GM18873 (cell line): ENCODE measurements around the gene EGR4.

Experiments used
- ATAC-seq: cut with Tn5 transposase; IDR thresholded peaks from one replicate; pipeline ENCODE4 v1.9.1; 2021; ENCODE audit warnings: mild to moderate bottlenecking, moderate library complexity, moderate number of reproducible peaks; ENCODE audit not compliant: unreplicated experiment, low FRiP score

EGR4 gene

GRCh38 chr2:73293534-73294171 is at the start of gene EGR4:
TSS of gene EGR4 (minus strand) at chr2:73293548. CDS start at chr2:73293317, 231 bp downstream.
- ATAC-seq = peak; percentile 85

- ATAC-seq = no peak
Observed at GRCh38 chr2:73341039-73341438, 47.7 kb upstream of the EGR4 start.

- ATAC-seq = no peak
Observed at GRCh38 chr2:73339201-73339600, 45.9 kb upstream of the EGR4 start.

- no peak for ATAC-seq
Observed at GRCh38 chr2:73337828-73338227, 44.5 kb upstream of the EGR4 start.

GRCh38 chr2:73334620-73335019 is 41.3 kb upstream of the EGR4 start:
- ATAC-seq = no peak

GRCh38 chr2:73334045-73334444 is 40.7 kb upstream of the EGR4 start:
- no peak for ATAC-seq

GRCh38 chr2:73333564-73333963 is 40.2 kb upstream of the EGR4 start:
- ATAC-seq = no peak

- ATAC-seq = no peak
Observed at GRCh38 chr2:73324126-73324725, 30.9 kb upstream of the EGR4 start.

GRCh38 chr2:73323551-73323950 is 30.2 kb upstream of the EGR4 start:
- no peak for ATAC-seq

GRCh38 chr2:73314441-73314840 is 21.1 kb upstream of the EGR4 start:
- no peak for ATAC-seq

- no peak for ATAC-seq
Observed at GRCh38 chr2:73307720-73308119, 14.4 kb upstream of the EGR4 start.

- no peak for ATAC-seq
Observed at GRCh38 chr2:73301636-73302035, 8.3 kb upstream of the EGR4 start.

- no peak for ATAC-seq
Observed at GRCh38 chr2:73300926-73301325, 7.6 kb upstream of the EGR4 start.

- no peak for ATAC-seq
Observed at GRCh38 chr2:73297586-73297985, 4.2 kb upstream of the EGR4 start.

GRCh38 chr2:73297151-73297559 is 3.8 kb upstream of the EGR4 start:
- ATAC-seq = no peak

- no peak for ATAC-seq
Observed at GRCh38 chr2:73295751-73296400, 2.5 kb upstream of the EGR4 start.

- ATAC-seq = no peak
Observed at GRCh38 chr2:73294239-73294638, 891 bp upstream of the EGR4 start.

- no peak for ATAC-seq
Observed at GRCh38 chr2:73292906-73293533, 328 bp downstream of the EGR4 start.

GRCh38 chr2:73292316-73292905 is 937 bp downstream of the EGR4 start:
- no peak for ATAC-seq

- ATAC-seq = no peak
Observed at GRCh38 chr2:73291461-73292315, 1.7 kb downstream of the EGR4 start.
